ENCODE results near the gene RAB31. TPM values are rescaled to one million over a fixed set of nuclear protein-coding genes. Genes with fewer than 3 reads are reported as not detected.

RAB31 gene
- total RNA-seq, 1 donor from 2014 or later = 18.9 TPM

- Mint-ChIP-seq H3K4me1 (peaks cover 14% of the 10 kb centered on the region), H3K36me3 (ENCODE audit: low read depth) (peaks cover 5% of the 10 kb centered on the region), H3K27me3 (ENCODE audit: low read depth) (no peaks in the 10 kb centered on the region), H3K4me3 (no peak overlapping the region), H3K9me3 (peaks cover 2% of the 10 kb centered on the region), H3K27ac (ENCODE audit: unreplicated experiment) (no peak overlapping the region)
- DNase-seq (ENCODE audit: low read depth, low spot score) = no peak
- TF ChIP-seq, protein P1, sequence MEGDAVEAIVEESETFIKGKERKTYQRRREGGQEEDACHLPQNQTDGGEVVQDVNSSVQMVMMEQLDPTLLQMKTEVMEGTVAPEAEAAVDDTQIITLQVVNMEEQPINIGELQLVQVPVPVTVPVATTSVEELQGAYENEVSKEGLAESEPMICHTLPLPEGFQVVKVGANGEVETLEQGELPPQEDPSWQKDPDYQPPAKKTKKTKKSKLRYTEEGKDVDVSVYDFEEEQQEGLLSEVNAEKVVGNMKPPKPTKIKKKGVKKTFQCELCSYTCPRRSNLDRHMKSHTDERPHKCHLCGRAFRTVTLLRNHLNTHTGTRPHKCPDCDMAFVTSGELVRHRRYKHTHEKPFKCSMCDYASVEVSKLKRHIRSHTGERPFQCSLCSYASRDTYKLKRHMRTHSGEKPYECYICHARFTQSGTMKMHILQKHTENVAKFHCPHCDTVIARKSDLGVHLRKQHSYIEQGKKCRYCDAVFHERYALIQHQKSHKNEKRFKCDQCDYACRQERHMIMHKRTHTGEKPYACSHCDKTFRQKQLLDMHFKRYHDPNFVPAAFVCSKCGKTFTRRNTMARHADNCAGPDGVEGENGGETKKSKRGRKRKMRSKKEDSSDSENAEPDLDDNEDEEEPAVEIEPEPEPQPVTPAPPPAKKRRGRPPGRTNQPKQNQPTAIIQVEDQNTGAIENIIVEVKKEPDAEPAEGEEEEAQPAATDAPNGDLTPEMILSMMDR (conservative IDR thresholded peaks at IDR 0.05) = no peak
Observed at GRCh38 chr18:9796011-9796410, 87.9 kb downstream of the RAB31 start.

DNA sequence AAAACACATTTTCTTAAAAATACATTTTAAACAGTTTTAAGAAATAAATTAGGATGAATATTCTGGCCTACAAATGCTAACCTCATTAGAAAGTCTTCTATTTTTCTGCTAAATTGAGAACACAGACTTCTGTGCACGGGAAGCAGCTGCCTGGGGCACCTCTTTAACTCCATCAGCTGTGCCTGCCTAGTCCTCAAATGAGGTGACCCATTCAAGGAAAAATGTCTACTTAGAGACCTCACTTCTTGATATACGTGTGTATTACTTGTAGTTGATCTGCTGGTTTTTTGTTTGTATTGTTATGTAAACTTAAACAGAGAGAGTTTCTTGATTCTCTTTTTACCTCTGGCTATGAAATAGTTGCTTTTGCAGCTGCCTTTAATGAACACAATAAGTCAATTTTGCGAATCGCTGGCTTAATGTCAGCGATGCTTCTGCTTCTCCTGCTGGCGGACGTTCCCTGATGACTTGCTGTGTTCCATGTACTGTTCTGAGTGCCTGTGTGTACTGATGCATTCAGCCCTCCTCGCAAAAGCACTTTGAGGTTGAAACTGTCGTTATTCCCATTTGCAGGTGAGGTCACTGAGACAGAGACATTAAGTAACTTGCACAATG lies 88.9 kb downstream of the RAB31 start:
- Mint-ChIP-seq H3K27me3 (ENCODE audit: low read depth) (no peaks in the 10 kb centered on the region), H3K4me1 (peaks cover 20% of the 10 kb centered on the region), H3K36me3 (ENCODE audit: low read depth) (peaks cover 5% of the 10 kb centered on the region), H3K4me3 (no peak overlapping the region), H3K27ac (ENCODE audit: unreplicated experiment) (no peak overlapping the region), H3K9me3 (peaks cover 2% of the 10 kb centered on the region)
- no peak for DNase-seq (ENCODE audit: low read depth, low spot score)
- TF ChIP-seq, protein P1 (conservative IDR thresholded peaks at IDR 0.05) = no peak

DNA sequence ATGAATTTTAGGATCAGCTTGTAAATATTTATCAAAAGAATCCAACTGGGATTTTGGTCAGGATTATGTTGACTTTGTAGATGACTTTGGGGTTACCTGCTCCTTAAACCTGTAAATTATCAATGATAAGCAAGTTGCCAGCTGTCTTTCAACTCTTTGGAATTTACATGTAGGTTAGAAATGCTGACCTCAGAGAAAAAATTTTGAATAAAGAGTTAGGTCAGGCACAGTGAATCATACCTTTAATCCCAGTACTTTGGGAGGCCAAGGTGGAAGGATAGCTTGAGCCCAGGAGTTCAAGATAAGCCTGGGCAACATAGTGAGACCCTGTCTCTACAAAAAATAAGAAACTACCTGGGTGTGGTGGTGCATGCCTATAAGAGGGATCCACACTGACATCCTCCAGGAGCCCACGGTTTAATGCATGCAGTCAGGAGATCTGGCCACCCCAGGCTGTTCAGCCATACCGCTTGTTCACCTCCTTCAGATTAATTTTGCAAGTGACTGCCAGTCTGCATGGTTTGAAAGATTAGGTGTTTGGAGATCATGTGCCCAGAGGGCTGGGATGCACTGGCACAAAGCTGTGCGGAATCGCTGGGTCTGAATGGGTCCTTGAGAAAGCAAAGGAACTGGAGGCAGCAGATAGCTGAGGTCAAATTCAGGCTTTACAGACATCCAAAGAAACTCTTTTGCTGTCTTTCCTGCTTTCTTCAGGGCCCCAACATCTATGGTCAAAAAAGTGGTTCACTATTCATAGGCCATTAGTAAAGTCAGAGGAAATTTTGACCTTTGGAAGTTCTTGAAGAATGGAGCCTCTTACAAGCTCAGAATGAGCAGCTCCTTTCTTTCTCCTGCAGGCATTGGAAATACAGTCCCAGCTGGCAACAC lies 94.3 kb downstream of the RAB31 start:
- Mint-ChIP-seq H3K9me3 (no peaks in the 10 kb centered on the region), H3K36me3 (ENCODE audit: low read depth) (peaks cover 7% of the 10 kb centered on the region), H3K27me3 (ENCODE audit: low read depth) (no peaks in the 10 kb centered on the region), H3K4me1 (peaks cover 51% of the 10 kb centered on the region), H3K4me3 (peak overlapping the region; percentile 69), H3K27ac (ENCODE audit: unreplicated experiment) (peak overlapping the region; percentile 97)
- DNase-seq (ENCODE audit: low read depth, low spot score) = no peak
- TF ChIP-seq, protein P1 (conservative IDR thresholded peaks at IDR 0.05) = no peak

- Mint-ChIP-seq H3K27ac (ENCODE audit: unreplicated experiment) (peak overlapping the region; percentile 97), H3K27me3 (ENCODE audit: low read depth) (no peaks in the 10 kb centered on the region), H3K4me1 (peaks cover 52% of the 10 kb centered on the region), H3K36me3 (ENCODE audit: low read depth) (peaks cover 7% of the 10 kb centered on the region), H3K9me3 (no peaks in the 10 kb centered on the region), H3K4me3 (peak overlapping the region; percentile 69)
- TF ChIP-seq, protein P1 (conservative IDR thresholded peaks at IDR 0.05) = no peak
- DNase-seq (ENCODE audit: low read depth, low spot score) = no peak
Observed at GRCh38 chr18:9803063-9803697, 95.1 kb downstream of the RAB31 start.

DNA sequence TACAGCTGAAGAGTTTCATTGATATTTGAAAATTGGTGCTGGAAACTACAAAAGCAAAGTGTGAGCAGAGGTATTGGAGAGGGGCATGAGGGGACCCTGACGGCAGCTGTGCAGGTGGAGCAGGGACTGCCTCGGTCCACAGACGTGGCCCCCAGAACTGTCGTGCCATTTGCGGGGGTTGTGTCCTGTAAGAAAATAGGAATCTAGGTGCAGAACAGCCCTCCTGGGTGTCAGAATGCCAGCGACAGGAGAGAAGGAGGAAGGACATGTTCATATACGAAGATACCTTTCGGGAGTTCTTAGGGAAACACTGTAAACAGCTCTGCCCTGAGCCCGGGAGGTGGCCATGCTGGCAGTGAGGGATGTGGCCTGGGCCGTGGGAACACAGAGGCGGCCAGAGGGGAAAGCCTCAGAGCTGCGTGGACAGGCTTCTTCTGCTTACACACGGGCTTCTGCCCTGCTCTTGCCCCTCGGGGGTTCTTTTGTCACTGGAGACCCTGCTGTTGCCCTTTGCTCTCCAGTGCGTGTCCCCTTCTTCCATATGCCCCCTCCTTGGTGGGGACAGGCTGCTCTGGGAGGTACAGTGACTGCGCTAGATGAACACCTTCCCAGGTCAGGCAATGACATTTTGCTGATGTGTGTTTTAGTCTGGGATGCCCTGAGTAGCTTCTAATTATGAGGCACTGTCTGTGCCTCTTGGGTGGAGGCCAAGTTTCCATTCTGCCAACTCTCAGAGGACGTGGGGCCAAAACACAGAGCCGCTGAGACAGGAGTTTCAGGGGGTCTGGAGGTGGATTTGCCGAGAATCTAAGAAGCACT lies 95.8 kb downstream of the RAB31 start:
- no peaks in the 10 kb centered on the region for H3K27me3 Mint-ChIP-seq (ENCODE audit: low read depth)
- TF ChIP-seq, protein P1 (conservative IDR thresholded peaks at IDR 0.05) = no peak
- peak overlapping the region; percentile 97 for H3K27ac Mint-ChIP-seq (ENCODE audit: unreplicated experiment)
- no peak for DNase-seq (ENCODE audit: low read depth, low spot score)
- H3K36me3 Mint-ChIP-seq (ENCODE audit: low read depth) = peaks cover 7% of the 10 kb centered on the region
- H3K4me1 Mint-ChIP-seq = peaks cover 58% of the 10 kb centered on the region
- H3K4me3 Mint-ChIP-seq = no peak overlapping the region
- H3K9me3 Mint-ChIP-seq = no peaks in the 10 kb centered on the region

Data from neural crest cell (in vitro differentiated cells).